Thyroid gland (tissue), 4 donors: ENCODE measurements around the gene DQX1. TPM values are rescaled to one million over a fixed set of nuclear protein-coding genes. Genes with fewer than 3 reads are reported as not detected.

ENCODE experiments used
- DNase-seq, 2 donors: peaks; one replicate each; pipeline ENCODE4 v3.0.0-alpha.2; 2019
- H3K27ac ChIP-seq, 3 donors: fragments of 200-600 bp; sonication (generic); 1 replicate in 2 of 3; 2 replicates in 1 of 3; pipeline ENCODE4 v1.5.1; 2016 to 2019; ENCODE audit warnings: mild to moderate bottlenecking in 1 of 3, moderate library complexity in 1 of 3
- H3K27me3 ChIP-seq: fragments of 200-600 bp; sonication (generic); one replicate; pipeline ENCODE4 v1.5.1; 2019
- H3K36me3 ChIP-seq, 2 donors: fragments of 200-600 bp; sonication (generic); one replicate each; pipeline ENCODE4 v1.5.1; 2016 to 2019
- H3K4me1 ChIP-seq, 2 donors: fragments of 200-600 bp; sonication (generic); one replicate each; pipeline ENCODE4 v1.5.1; 2017 to 2019
- H3K4me3 ChIP-seq, 3 donors: fragments of 200-600 bp; sonication (generic); replicated peaks in 1 of 3; 1 replicate in 2 of 3; 2 replicates in 1 of 3; pipeline ENCODE4 v1.5.1; 2016; ENCODE audit warnings: mild to moderate bottlenecking in 1 of 3
- H3K9me3 ChIP-seq: fragments of 200-600 bp; sonication (generic); one replicate; pipeline ENCODE4 v1.5.1; 2017
- CTCF ChIP-seq, 6 experiments: fragments of 200-600 bp in 3 of 6; fragments of 450-650 bp in 3 of 6; sonication (generic) in 3 of 6; IDR thresholded peaks; one replicate each; pipeline ENCODE4 v1.5.1; 2016 to 2019; ENCODE audit warnings: antibody characterized with exemption in 6 of 6, mild to moderate bottlenecking in 2 of 6, inconsistent platforms in 1 of 6, moderate library complexity in 1 of 6
- POLR2A ChIP-seq, 2 donors: fragments of 450-650 bp; IDR thresholded peaks; one replicate each; pipeline ENCODE4 v1.6.1; 2017; ENCODE audit warnings: antibody characterized with exemption in 2 of 2, mild to moderate bottlenecking in 2 of 2, moderate library complexity in 1 of 2
- WGBS, 2 donors: methylation state at CpG; one replicate each; pipeline ENCODE4 v1.1.5; 2017; 5-methylcytosine and 5-hydroxymethylcytosine counted together
- intact Hi-C: fragments of 100-400 bp; cut with DNase I; formaldehyde crosslinking; loops from one replicate; pipeline ENCODE4 v1.15.1; 2023
- total RNA-seq, 4 donors: library from RNA; depleted of rRNA; stranded (reverse); fragments of >200 nt; gene quantifications; one replicate each; pipeline ENCODE4 v1.2.3, GENCODE V29; 2016

Gene DQX1
- total RNA-seq, 4 donors from 2014 or later, result not detected

GRCh38 chr2:74527741-74528140 lies 1.7 kb upstream of the DQX1 start:
- no peaks in the 10 kb centered on the region for H3K9me3 ChIP-seq
- no peaks in the 10 kb centered on the region for H3K27me3 ChIP-seq
- WGBS, 2 donors, result 95 to 99% methylated on average over 9 of the region's 9 CpGs
- H3K4me3 ChIP-seq, result no peak overlapping the region
- peaks cover 15 to 26% of the 10 kb centered on the region in 2 donors for H3K36me3 ChIP-seq
- intact Hi-C loops, result loop anchor here (10.0 kb wide), 1 partner anchor 57 kb away; no protein-coding TSS in a partner anchor
- TF ChIP-seq CTCF (IDR thresholded peaks at IDR 0.05), result no peak
- TF ChIP-seq POLR2A (IDR thresholded peaks at IDR 0.05), result no peak
- H3K27ac ChIP-seq, result no peak overlapping the region
- H3K4me1 ChIP-seq, result peaks cover 10 to 18% of the 10 kb centered on the region in 2 donors
- no peak for DNase-seq

GRCh38 chr2:74526649-74527230 lies 709 bp upstream of the DQX1 start:
- Histone ChIP-seq H3K9me3 (no peaks in the 10 kb centered on the region), H3K27ac (no peak overlapping the region), H3K4me1 (peaks cover 10 to 18% of the 10 kb centered on the region in 2 donors), H3K27me3 (no peaks in the 10 kb centered on the region), H3K36me3 (peaks cover 15 to 23% of the 10 kb centered on the region in 2 donors), H3K4me3 (no peak overlapping the region)
- intact Hi-C loops, result loop anchor here (10.0 kb wide), 1 partner anchor 58 kb away; no protein-coding TSS in a partner anchor
- TF ChIP-seq CTCF (IDR thresholded peaks at IDR 0.05), result no peak
- TF ChIP-seq POLR2A (IDR thresholded peaks at IDR 0.05), result no peak
- 97% methylated on average over 11 of the region's 11 CpGs for WGBS, 2 donors
- DNase-seq, result no peak

- no peak overlapping the region for H3K27ac ChIP-seq
- H3K9me3 ChIP-seq, result no peaks in the 10 kb centered on the region
- no peak for DNase-seq
- no peak overlapping the region for H3K4me3 ChIP-seq
- H3K4me1 ChIP-seq, result peaks cover 10 to 11% of the 10 kb centered on the region in 2 donors
- peaks cover 15 to 23% of the 10 kb centered on the region in 2 donors for H3K36me3 ChIP-seq
- no peaks in the 10 kb centered on the region for H3K27me3 ChIP-seq
- WGBS, 2 donors, result 95 to 96% methylated on average over 10 of the region's 10 CpGs
- TF ChIP-seq POLR2A (IDR thresholded peaks at IDR 0.05), result no peak
- TF ChIP-seq CTCF (IDR thresholded peaks at IDR 0.05), result no peak
- intact Hi-C loops, result loop anchor here (10.0 kb wide), 1 partner anchor 60 kb away; no protein-coding TSS in a partner anchor
These were observed 895 bp downstream of the DQX1 start for GRCh38 chr2:74524955-74525716.

GRCh38 chr2:74524005-74524404 lies 2.0 kb downstream of the DQX1 start:
- TF ChIP-seq CTCF (IDR thresholded peaks at IDR 0.05) (no peak), POLR2A (IDR thresholded peaks at IDR 0.05) (no peak)
- no peak overlapping the region for H3K27ac ChIP-seq
- H3K27me3 ChIP-seq, result no peaks in the 10 kb centered on the region
- peaks cover 15 to 23% of the 10 kb centered on the region in 2 donors for H3K36me3 ChIP-seq
- no peaks in the 10 kb centered on the region for H3K9me3 ChIP-seq
- H3K4me3 ChIP-seq, result no peak overlapping the region
- H3K4me1 ChIP-seq, result peaks cover 10% of the 10 kb centered on the region in 2 donors
- WGBS, 2 donors, result 78 to 95% methylated on average over 4 to 9 of the region's 9 CpGs
- no peak for DNase-seq
- intact Hi-C loops, result loop anchor here (10.0 kb wide), 1 partner anchor 61 kb away; no protein-coding TSS in a partner anchor

- no peaks in the 10 kb centered on the region for H3K4me1 ChIP-seq
- peaks cover 13 to 19% of the 10 kb centered on the region in 2 donors for H3K36me3 ChIP-seq
- peaks cover under 1% of the 10 kb centered on the region for H3K27me3 ChIP-seq
- TF ChIP-seq CTCF (IDR thresholded peaks at IDR 0.05) (no peak), POLR2A (IDR thresholded peaks at IDR 0.05) (no peak)
- no peak overlapping the region for H3K4me3 ChIP-seq
- no peak for DNase-seq
- H3K9me3 ChIP-seq, result no peaks in the 10 kb centered on the region
- intact Hi-C loops, result loop anchor here (10.0 kb wide), 1 partner anchor 62 kb away; no protein-coding TSS in a partner anchor
- WGBS, 2 donors, result 61 to 83% methylated on average over 3 of the region's 3 CpGs
- H3K27ac ChIP-seq, result no peak overlapping the region
These were observed 3.5 kb downstream of the DQX1 start for GRCh38 chr2:74522516-74522915.
